GM21367 (cell line): ENCODE data around the gene SIK3.
"Not testable (repeated sequence)": the region's sequence is repeated elsewhere in the genome, so short reads cannot be mapped to it uniquely, and the experiment has no call there.

Experiments
- ATAC-seq: cut with Tn5 transposase; IDR thresholded peaks from one replicate; pipeline ENCODE4 v1.9.1; 2021; ENCODE audit not compliant: unreplicated experiment

The SIK3 gene

DNA sequence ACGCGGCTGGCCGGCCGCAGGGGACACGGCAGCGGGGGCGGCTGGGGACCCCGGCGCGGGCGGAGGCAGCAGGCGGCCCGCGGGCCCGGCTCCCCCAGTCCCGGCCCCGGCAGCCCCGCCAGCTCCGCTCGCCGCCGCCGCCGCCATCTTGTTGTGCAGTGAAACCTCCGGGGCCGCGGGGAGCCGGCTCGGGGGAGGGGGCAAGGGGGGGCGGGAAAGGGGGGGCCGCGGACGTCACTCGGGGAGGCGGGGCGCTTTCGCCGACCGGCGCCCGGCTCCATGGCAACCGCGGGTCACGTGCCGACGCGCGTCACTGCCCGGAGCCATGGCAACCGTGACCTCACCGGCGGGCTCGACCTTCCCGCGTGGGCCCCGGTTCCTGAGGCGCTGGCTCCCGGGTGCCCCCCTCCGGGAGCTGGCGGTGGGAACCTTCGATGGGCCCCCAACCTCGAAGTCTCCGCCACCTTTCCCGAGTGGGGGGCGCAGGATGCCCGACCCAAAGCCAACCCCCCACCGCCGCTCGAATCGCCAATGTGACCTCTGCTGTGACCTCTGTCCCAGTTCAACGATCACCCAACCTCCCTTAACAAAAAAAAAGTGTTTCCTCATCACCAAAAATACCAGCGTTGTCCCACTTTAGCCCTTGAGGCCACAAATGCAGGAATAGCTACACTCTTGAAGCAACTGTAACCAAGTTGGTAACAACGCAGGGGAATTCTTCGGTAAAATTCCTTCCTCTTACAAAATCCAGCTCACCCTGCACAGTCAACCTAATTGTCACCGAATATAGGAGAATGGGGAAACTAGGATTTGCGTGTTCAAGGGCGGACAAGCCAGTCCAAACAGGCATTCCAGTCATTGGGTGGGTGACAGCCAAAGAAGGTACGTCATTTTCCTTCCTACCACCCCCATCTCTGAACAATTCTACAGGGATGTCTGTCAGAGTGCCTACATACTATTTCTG lies at the start of gene SIK3:
SIK3 (minus strand) TSS at position 160 of the 964 bp plus-strand sequence; CDS start at position 147, 13 bp downstream.
- peak; percentile 64 for ATAC-seq

DNA sequence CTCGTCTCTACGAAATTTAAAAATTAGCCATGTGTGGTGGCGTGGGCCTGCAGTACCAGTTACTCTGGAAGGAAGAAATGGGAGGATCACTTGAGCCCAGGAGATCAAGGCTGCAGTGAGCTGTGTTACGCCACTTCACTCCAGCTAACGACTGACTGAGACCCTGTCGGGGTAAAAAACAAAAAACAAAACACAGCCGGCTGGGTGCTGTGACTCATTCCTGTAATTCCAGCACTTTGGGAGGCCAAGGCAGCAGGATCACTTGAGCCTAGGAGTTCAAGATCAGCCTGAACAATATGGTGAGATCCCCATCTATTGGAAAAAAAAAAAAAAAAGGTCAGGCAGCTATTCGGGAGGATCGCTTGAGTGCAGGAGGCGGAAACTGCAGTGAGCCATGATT lies 48.3 kb upstream of the SIK3 start:
- no peak for ATAC-seq

- no peak for ATAC-seq
These were observed 47.1 kb upstream of the SIK3 start for GRCh38 chr11:117145393-117145761.

GRCh38 chr11:117144477-117145392 lies 46.5 kb upstream of the SIK3 start:
- peak; percentile 34 for ATAC-seq

DNA sequence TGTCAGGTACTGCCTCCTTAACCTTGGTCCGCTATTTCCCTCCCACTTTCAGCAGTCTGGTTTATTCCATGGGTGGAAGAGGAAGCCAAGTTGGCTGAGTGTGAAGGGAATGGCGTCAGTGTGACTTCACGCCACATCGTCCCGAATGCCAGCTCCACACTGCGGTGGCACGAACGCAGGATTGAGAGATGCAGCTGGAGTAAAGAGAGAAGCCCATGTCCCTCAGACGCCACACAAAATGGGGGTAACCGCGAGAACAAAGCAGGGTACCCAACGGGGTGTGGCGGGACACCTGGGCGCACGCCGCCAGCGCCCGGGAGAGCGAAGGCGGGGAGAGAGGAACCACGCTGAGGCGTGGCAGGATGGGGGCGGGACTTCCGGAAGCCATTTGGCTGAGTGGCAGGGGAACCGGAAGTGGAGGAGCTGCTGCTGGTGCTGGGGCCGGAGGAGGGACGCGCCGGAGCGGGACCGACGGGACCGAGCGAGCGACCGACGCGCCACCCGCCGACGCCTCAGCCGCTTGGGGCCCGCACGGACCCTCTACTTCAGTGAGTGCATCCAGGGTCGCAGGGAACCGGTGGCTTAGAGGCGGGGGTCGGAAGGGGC lies 45.7 kb upstream of the SIK3 start, which contains the start of gene PAFAH1B2:
PAFAH1B2 (plus strand) TSS at position 417 of the 606 bp plus-strand sequence. CDS start 8,161 bp downstream, outside the sequence.
- ATAC-seq = peak; percentile 89

GRCh38 chr11:117143390-117143789 lies 45.2 kb upstream of the SIK3 start:
- ATAC-seq = peak; percentile 23

DNA sequence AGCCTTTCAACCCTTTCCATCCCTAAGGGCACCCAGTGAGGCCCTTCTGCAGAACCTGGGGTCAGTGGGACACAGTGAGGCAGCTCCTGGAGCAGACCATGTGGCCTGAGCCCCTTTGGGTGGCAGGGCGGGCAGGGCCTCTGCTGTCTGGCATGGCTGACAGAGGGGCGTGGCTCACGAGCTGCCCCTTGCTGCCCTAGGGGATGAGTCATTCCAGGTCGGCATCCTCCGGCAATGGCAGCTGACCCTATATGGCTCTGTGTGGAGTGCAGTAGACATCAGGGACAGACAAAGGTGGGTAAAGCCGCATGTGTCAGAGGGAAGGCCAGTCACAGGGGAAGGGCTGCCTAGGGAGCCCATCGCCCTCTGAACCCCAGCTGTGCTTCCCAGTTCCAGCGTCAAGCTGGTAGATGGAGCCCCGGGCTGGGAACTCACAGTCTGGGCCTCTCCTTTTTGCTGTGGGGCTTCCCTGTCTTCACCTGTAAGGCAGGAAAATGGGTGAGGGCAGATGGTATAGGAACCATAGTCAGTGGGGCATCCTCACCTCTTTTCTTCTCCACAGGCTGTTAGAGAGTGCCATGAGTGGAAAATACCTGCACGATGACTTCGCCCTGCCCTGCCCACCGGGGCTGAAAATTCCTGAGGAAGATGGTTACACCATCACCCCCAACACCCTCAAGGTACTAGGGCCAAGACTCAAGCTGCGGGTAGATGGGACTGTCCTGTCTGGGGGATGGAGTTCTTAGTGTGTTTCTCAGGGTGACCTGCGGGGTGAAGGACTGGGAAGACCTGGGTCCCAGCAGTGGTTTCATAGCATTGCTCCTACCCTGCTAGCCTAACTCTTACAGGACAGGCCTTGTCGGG lies 39.2 kb upstream of the SIK3 start:
- ATAC-seq = not testable (repeated sequence)

DNA sequence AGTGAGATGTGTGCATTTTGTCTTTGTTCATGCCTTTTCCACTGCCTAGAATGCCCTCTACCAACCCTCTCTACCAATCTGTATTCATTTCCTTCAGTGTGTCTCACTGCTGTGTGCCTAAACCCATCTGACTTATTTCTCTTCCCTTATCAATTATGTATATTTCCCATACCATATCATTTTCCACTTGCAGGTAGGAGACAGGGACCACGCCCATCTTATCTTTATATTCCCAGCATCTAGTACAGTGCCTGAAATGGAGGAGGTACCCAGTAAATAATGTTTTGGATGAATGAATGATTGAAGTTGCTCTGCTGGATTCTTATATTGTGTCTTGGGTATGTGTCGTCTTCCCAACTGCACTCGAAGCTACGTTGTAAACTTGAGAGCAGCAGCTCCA lies 36.8 kb upstream of the SIK3 start:
- ATAC-seq = not testable (repeated sequence)

GRCh38 chr11:117134431-117134830 lies 36.2 kb upstream of the SIK3 start:
- ATAC-seq = no peak

DNA sequence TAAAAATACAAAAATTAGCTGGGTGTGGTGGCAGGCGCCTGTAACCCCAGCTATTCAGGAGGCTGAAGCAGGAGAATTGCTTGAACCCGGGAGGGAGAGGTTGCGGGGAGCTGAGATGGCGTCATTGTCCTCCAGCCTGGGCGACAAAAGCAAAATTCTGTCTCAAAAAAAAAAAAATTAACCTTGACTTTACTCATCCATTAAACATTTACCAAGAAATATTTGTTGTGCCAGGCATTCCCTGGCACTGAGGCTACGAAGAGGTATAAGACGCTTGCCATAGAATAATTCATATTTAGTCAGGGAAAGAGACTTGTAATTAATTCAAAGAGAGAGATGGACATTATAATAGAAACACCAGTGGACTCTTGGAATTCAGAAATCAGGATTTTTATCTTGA lies 32.7 kb upstream of the SIK3 start:
- no peak for ATAC-seq

DNA sequence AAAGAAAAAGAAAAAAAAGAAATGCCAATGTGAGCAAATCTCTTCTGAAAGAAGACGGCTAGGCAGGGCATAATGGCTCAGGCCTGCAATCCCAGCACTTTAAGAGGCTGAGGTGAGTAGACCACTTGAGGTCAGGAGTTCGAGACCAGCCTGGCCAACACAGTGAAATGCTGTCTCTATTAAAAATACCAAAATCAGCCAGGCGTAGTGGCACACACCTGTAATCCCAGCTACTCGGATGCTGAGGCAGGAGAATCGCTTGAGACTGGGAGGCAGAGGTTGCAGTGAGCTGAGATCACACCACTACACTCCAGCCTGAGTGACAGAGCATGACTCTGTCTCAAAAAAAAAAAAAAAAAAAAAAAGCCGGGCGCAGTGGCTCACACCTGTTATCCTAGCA lies 32.2 kb upstream of the SIK3 start:
- not testable (repeated sequence) for ATAC-seq

DNA sequence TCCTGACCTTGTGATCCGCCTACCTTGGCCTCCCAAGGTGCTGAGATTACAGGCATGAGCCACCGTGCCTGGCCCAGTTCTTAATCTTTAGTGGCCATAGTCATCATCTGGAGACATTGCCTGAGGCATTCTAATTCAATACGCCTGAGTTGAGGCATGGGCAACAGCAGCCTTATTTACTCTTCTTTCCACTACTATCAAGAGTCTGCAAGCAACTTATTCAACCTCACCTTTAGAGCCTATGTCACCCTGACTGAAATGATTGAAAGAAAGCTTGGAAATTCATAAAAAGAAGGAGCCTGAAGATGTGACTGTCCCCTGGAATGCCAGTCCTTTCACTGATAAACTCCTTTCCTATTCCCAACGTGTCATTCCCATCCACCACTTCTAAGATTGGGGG lies 30.1 kb upstream of the SIK3 start:
- ATAC-seq = no peak

GRCh38 chr11:117127171-117127901 lies 29.1 kb upstream of the SIK3 start:
- ATAC-seq = no peak

DNA sequence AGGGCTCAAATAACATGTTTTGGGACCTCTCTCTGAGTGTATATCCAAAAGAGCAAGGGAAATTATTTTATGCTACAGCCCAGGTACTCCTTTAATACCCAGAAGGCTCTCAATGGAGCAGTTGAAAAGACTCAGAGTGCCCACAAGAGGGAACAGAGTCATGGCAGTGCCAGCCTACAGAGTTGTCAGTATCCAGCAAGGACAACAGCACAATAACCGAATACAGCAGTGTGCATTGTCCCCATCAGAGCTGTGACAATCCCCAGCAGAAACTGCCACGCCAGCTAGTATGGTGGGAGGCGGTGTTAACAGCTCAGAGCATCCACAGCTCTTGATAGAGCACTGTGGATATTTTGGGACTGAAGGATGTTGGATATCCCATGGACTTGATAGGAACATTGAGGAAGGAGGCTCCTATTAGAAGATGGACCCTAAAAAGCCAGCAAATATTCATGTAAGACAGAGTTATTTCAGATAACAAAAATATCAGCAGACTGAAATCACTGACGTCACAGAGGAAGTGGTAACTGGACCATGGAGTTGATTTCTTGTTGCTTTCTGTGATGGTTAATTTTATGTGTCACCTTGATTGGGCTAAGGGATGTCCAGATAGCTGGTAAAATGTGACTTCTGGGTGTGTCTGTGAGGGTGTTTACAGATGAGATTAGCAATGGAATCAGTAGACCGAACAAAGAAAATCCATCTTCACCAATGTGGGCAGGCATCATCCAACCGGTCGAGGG lies 28.2 kb upstream of the SIK3 start:
- ATAC-seq = no peak

DNA sequence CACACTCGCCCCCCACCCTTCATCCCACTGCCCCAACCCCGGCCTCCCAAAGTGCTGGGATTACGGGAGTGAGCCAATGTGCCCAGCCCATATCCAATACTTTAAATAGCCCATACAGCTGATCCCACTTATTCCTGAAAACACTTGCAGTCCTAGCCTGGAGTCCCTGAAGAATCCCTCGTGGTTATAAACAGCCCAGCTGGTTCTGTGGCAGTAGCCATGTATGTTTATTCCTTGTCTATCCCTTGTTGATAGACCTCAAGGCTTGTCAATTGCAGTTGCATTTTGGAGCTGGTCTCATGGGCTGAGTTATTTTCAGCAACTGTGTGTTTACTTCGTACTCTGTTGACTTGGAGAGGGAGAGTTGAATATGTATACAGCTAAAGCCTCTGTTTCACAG lies 24.3 kb upstream of the SIK3 start:
- no peak for ATAC-seq

DNA sequence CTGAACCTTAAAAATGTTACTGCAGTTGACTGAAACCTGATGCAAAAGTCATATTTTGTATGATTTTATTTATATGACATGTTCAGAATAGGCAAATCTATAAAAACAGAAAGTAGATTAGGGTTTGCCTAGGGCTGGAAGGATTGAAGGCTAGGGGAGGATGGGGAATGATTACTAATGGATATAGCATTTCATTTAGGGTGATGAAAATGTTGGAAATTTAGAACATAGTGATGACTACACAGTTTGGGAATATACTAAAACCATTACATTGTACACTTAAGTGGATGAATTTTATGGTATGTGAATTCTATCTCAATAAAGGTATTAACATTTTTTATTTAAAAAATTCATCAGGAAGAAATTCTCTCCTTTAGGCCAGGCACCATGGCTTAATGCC lies 22.9 kb upstream of the SIK3 start:
- ATAC-seq = no peak

- ATAC-seq = no peak
These were observed 19.5 kb upstream of the SIK3 start for GRCh38 chr11:117117681-117118080.

DNA sequence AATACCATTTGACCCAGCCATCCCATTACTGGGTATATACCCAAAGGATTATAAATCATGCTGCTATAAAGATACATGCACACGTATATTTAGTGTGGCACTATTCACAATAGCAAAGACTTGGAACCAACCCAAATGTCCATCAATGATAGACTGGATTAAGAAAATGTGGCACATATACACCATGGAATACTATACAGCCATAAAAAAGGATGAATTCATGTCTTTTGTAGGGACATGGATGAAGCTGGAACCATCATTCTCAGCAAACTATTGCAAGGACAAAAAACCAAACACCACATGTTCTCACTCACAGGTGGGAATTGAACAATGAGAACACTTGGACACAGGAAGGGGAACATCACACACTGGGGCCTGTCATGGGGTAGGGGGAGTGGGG lies 14.7 kb upstream of the SIK3 start:
- ATAC-seq = not testable (repeated sequence)

DNA sequence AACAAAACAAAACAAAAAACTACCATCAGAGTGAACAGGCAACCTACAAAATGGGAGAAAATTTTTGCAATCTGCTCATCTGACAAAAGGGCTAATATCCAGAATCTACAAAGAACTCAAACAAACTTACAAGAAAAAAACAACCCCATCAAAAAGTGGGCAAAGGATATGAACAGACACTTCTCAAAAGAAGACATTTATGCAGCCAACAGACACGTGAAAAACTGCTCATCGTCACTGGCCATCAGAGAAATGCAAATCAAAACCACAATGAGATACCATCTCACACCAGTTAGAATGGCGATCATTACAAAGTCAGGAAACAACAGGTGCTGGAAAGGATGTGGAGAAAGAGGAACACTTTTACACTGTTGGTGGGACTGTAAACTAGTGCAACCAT lies 14.3 kb upstream of the SIK3 start:
- not testable (repeated sequence) for ATAC-seq
